MM.1S (cell line): ENCODE data around the gene ANKHD1.

Experiments used
- DNase-seq: peaks from one replicate; pipeline ENCODE4 v3.0.0-alpha.2; 2015
- H2AFZ ChIP-seq: fragments of 300-600 bp; sonication (generic); 2 replicates; pipeline ENCODE4 v1.6.0; 2016; ENCODE audit warnings: antibody characterized with exemption, low read length
- H3F3A ChIP-seq: fragments of 300-600 bp; sonication (generic); 2 replicates; pipeline ENCODE4 v1.6.1; 2016; ENCODE audit warnings: mild to moderate bottlenecking, antibody characterized with exemption, low read length, moderate library complexity, mixed read lengths; ENCODE audit not compliant: insufficient read depth
- H3K27ac ChIP-seq: fragments of 300-600 bp; sonication (generic); 2 replicates; pipeline ENCODE4 v1.5.1; 2016; ENCODE audit warnings: mild to moderate bottlenecking, low read length
- H3K27me3 ChIP-seq: fragments of 300-600 bp; sonication (generic); replicated peaks from 2 replicates; pipeline ENCODE4 v1.6.0; 2016; ENCODE audit warnings: low read length; ENCODE audit not compliant: insufficient read depth
- H3K36me3 ChIP-seq: fragments of 300-600 bp; sonication (generic); replicated peaks from 2 replicates; pipeline ENCODE4 v1.6.1; 2016; ENCODE audit warnings: mild to moderate bottlenecking, low read length, mixed read lengths; ENCODE audit not compliant: insufficient read depth
- H3K4me1 ChIP-seq: fragments of 300-600 bp; sonication (generic); 2 replicates; pipeline ENCODE4 v1.6.1; 2016; ENCODE audit warnings: low read length, mixed read lengths
- H3K4me2 ChIP-seq: fragments of 300-600 bp; sonication (generic); 2 replicates; pipeline ENCODE4 v1.6.0; 2016; ENCODE audit warnings: low read depth, low read length
- H3K4me3 ChIP-seq: fragments of 300-600 bp; sonication (generic); 2 replicates; pipeline ENCODE4 v1.5.1; 2016; ENCODE audit warnings: low read length, mixed read lengths
- H3K79me2 ChIP-seq: fragments of 300-600 bp; sonication (generic); 2 replicates; pipeline ENCODE4 v1.6.1; 2016; ENCODE audit warnings: mixed run types, low read length, mixed read lengths
- H3K9ac ChIP-seq: fragments of 300-600 bp; sonication (generic); 2 replicates; pipeline ENCODE4 v1.6.1; 2016; ENCODE audit warnings: low read length, mixed read lengths
- H3K9me2 ChIP-seq: fragments of 300-600 bp; sonication (generic); replicated peaks from 2 replicates; pipeline ENCODE4 v1.6.1; 2016; ENCODE audit warnings: mild to moderate bottlenecking, low read length, mixed read lengths; ENCODE audit not compliant: insufficient read depth
- H3K9me3 ChIP-seq: fragments of 300-600 bp; sonication (generic); replicated peaks from 2 replicates; pipeline ENCODE4 v1.6.1; 2016; ENCODE audit warnings: mild to moderate bottlenecking, low read length, mixed read lengths; ENCODE audit not compliant: insufficient read depth
- H4K20me1 ChIP-seq: fragments of 300-600 bp; sonication (generic); 2 replicates; pipeline ENCODE4 v1.6.1; 2016; ENCODE audit warnings: mild to moderate bottlenecking, low read length, moderate library complexity, mixed read lengths; ENCODE audit not compliant: insufficient read depth
- CTCF ChIP-seq: fragments of 300-600 bp; sonication (generic); IDR thresholded peaks from 2 replicates; pipeline ENCODE4 v1.5.1; 2016; ENCODE audit warnings: antibody characterized with exemption, low read length, mixed read lengths
- EZH2 ChIP-seq: fragments of 300-600 bp; sonication (generic); optimal IDR thresholded peaks from 2 replicates; pipeline ENCODE3; 2017; ENCODE audit warnings: low read depth, mild to moderate bottlenecking, antibody characterized with exemption, low read length, mixed read lengths
- EZH2phosphoT487 ChIP-seq: fragments of 300-600 bp; sonication (generic); IDR thresholded peaks from 2 replicates; pipeline ENCODE4 v1.6.1; 2018; ENCODE audit warnings: antibody characterized with exemption, low read length

The ANKHD1 gene

GRCh38 chr5:140381351-140381750, 20.3 kb upstream of the ANKHD1 start:
- Histone ChIP-seq H3K4me1 (no peaks in the 10 kb centered on the region), H3K79me2 (no peaks in the 10 kb centered on the region), H4K20me1 (no peaks in the 10 kb centered on the region), H2AFZ (no peak overlapping the region), H3K9ac (no peak overlapping the region), H3K27me3 (no peaks in the 10 kb centered on the region), H3K9me2 (no peaks in the 10 kb centered on the region), H3F3A (no peaks in the 10 kb centered on the region), H3K36me3 (no peaks in the 10 kb centered on the region), H3K4me3 (no peak overlapping the region), H3K4me2 (no peak overlapping the region), H3K27ac (no peak overlapping the region), H3K9me3 (no peaks in the 10 kb centered on the region)
- no peak for TF ChIP-seq EZH2
- TF ChIP-seq EZH2phosphoT487: no peak
- no peak for TF ChIP-seq CTCF
- no peak for DNase-seq

GRCh38 chr5:140381972-140382371, 19.7 kb upstream of the ANKHD1 start:
- H3K4me3 ChIP-seq: no peak overlapping the region
- H3K9me2 ChIP-seq: no peaks in the 10 kb centered on the region
- no peaks in the 10 kb centered on the region for H3K9me3 ChIP-seq
- no peaks in the 10 kb centered on the region for H3K4me1 ChIP-seq
- H4K20me1 ChIP-seq: no peaks in the 10 kb centered on the region
- H2AFZ ChIP-seq: no peak overlapping the region
- no peak for DNase-seq
- H3K36me3 ChIP-seq: no peaks in the 10 kb centered on the region
- H3F3A ChIP-seq: no peaks in the 10 kb centered on the region
- H3K4me2 ChIP-seq: no peak overlapping the region
- H3K79me2 ChIP-seq: no peaks in the 10 kb centered on the region
- H3K27me3 ChIP-seq: no peaks in the 10 kb centered on the region
- TF ChIP-seq EZH2phosphoT487: no peak
- TF ChIP-seq EZH2: no peak
- no peak for TF ChIP-seq CTCF
- no peak overlapping the region for H3K9ac ChIP-seq
- H3K27ac ChIP-seq: no peak overlapping the region

- H3K36me3 ChIP-seq: no peaks in the 10 kb centered on the region
- H3K4me2 ChIP-seq: no peak overlapping the region
- H3K27me3 ChIP-seq: no peaks in the 10 kb centered on the region
- no peak overlapping the region for H2AFZ ChIP-seq
- no peaks in the 10 kb centered on the region for H3K9me3 ChIP-seq
- no peak overlapping the region for H3K9ac ChIP-seq
- H3K4me3 ChIP-seq: no peak overlapping the region
- TF ChIP-seq EZH2phosphoT487 (no peak), EZH2 (no peak), CTCF (no peak)
- no peak overlapping the region for H3K27ac ChIP-seq
- no peaks in the 10 kb centered on the region for H3K9me2 ChIP-seq
- DNase-seq: no peak
- H3K4me1 ChIP-seq: no peaks in the 10 kb centered on the region
- H3F3A ChIP-seq: no peaks in the 10 kb centered on the region
- H4K20me1 ChIP-seq: no peaks in the 10 kb centered on the region
- no peaks in the 10 kb centered on the region for H3K79me2 ChIP-seq
Measured at GRCh38 chr5:140382866-140383265, 18.8 kb upstream of the ANKHD1 start.
